Activated T-cell treated with anti-CD3 and anti-CD28 coated beads, Interleukin-2, amount 50 U/mL, for 24 hours (primary cell): ENCODE data around the gene MTUS2.
A peak's percentile ranks its signal among the peaks of the same experiment; 100 is the strongest.

ENCODE experiments used
- DNase-seq: peaks from one replicate; pipeline ENCODE4 v3.0.0-alpha.2; 2020
- H3K27ac Mint-ChIP-seq: 2 replicates; pipeline ENCODE4 v1.8.0; 2020; ENCODE audit warnings: mild to moderate bottlenecking, mixed read lengths
- H3K27me3 Mint-ChIP-seq: 2 replicates; pipeline ENCODE4 v1.8.0; 2020; ENCODE audit warnings: mixed read lengths
- H3K36me3 Mint-ChIP-seq: 2 replicates; pipeline ENCODE4 v1.8.0; 2020; ENCODE audit warnings: low read depth, mixed read lengths
- H3K4me1 Mint-ChIP-seq: 2 replicates; pipeline ENCODE4 v1.8.0; 2020; ENCODE audit warnings: low read depth, mixed read lengths
- H3K4me3 Mint-ChIP-seq: 2 replicates; pipeline ENCODE4 v1.8.0; 2020; ENCODE audit warnings: mild to moderate bottlenecking, moderate library complexity, mixed read lengths
- H3K9me3 Mint-ChIP-seq: 2 replicates; pipeline ENCODE4 v1.8.0; 2020; ENCODE audit warnings: mixed read lengths

Gene MTUS2

GRCh38 chr13:29402166-29402636, 582.1 kb downstream of the MTUS2 start:
- Mint-ChIP-seq H3K27me3 (peaks cover 15% of the 10 kb centered on the region), H3K27ac (no peak overlapping the region), H3K4me3 (no peak overlapping the region), H3K9me3 (no peaks in the 10 kb centered on the region), H3K36me3 (no peaks in the 10 kb centered on the region), H3K4me1 (no peaks in the 10 kb centered on the region)
- no peak for DNase-seq

- DNase-seq, result no peak
- H3K9me3 Mint-ChIP-seq, result no peaks in the 10 kb centered on the region
- peaks cover 11% of the 10 kb centered on the region for H3K27me3 Mint-ChIP-seq
- H3K4me3 Mint-ChIP-seq, result no peak overlapping the region
- H3K36me3 Mint-ChIP-seq, result no peaks in the 10 kb centered on the region
- no peak overlapping the region for H3K27ac Mint-ChIP-seq
- no peaks in the 10 kb centered on the region for H3K4me1 Mint-ChIP-seq
Observed at GRCh38 chr13:29405401-29405800, 585.3 kb downstream of the MTUS2 start.

GRCh38 chr13:29411481-29411880, 591.3 kb downstream of the MTUS2 start:
- Mint-ChIP-seq H3K9me3 (no peaks in the 10 kb centered on the region), H3K36me3 (no peaks in the 10 kb centered on the region), H3K27me3 (peaks cover 12% of the 10 kb centered on the region), H3K4me1 (no peaks in the 10 kb centered on the region), H3K27ac (no peak overlapping the region), H3K4me3 (no peak overlapping the region)
- no peak for DNase-seq

GRCh38 chr13:29418026-29418425, 597.9 kb downstream of the MTUS2 start:
- peaks cover 29% of the 10 kb centered on the region for H3K27me3 Mint-ChIP-seq
- DNase-seq, result no peak
- no peak overlapping the region for H3K27ac Mint-ChIP-seq
- no peaks in the 10 kb centered on the region for H3K36me3 Mint-ChIP-seq
- no peaks in the 10 kb centered on the region for H3K4me1 Mint-ChIP-seq
- H3K9me3 Mint-ChIP-seq, result no peaks in the 10 kb centered on the region
- H3K4me3 Mint-ChIP-seq, result no peak overlapping the region

GRCh38 chr13:29421118-29421517, 601.0 kb downstream of the MTUS2 start:
- H3K27ac Mint-ChIP-seq, result no peak overlapping the region
- no peaks in the 10 kb centered on the region for H3K36me3 Mint-ChIP-seq
- no peaks in the 10 kb centered on the region for H3K9me3 Mint-ChIP-seq
- DNase-seq, result no peak
- no peak overlapping the region for H3K4me3 Mint-ChIP-seq
- peaks cover 38% of the 10 kb centered on the region for H3K27me3 Mint-ChIP-seq
- no peaks in the 10 kb centered on the region for H3K4me1 Mint-ChIP-seq

GRCh38 chr13:29422015-29422414, 601.9 kb downstream of the MTUS2 start:
- Mint-ChIP-seq H3K9me3 (no peaks in the 10 kb centered on the region), H3K36me3 (no peaks in the 10 kb centered on the region), H3K4me3 (no peak overlapping the region), H3K27me3 (peaks cover 47% of the 10 kb centered on the region), H3K27ac (no peak overlapping the region), H3K4me1 (no peaks in the 10 kb centered on the region)
- no peak for DNase-seq

GRCh38 chr13:29423050-29423449, 602.9 kb downstream of the MTUS2 start:
- no peak for DNase-seq
- H3K27ac Mint-ChIP-seq, result no peak overlapping the region
- H3K4me1 Mint-ChIP-seq, result no peaks in the 10 kb centered on the region
- H3K4me3 Mint-ChIP-seq, result no peak overlapping the region
- no peaks in the 10 kb centered on the region for H3K36me3 Mint-ChIP-seq
- peaks cover 57% of the 10 kb centered on the region for H3K27me3 Mint-ChIP-seq
- H3K9me3 Mint-ChIP-seq, result no peaks in the 10 kb centered on the region

GRCh38 chr13:29427937-29428309, 607.8 kb downstream of the MTUS2 start:
- peaks cover 5% of the 10 kb centered on the region for H3K4me1 Mint-ChIP-seq
- no peak overlapping the region for H3K4me3 Mint-ChIP-seq
- peaks cover 70% of the 10 kb centered on the region for H3K27me3 Mint-ChIP-seq
- no peaks in the 10 kb centered on the region for H3K36me3 Mint-ChIP-seq
- no peak for DNase-seq
- H3K27ac Mint-ChIP-seq, result no peak overlapping the region
- no peaks in the 10 kb centered on the region for H3K9me3 Mint-ChIP-seq

GRCh38 chr13:29428310-29429181, 608.4 kb downstream of the MTUS2 start:
- H3K4me1 Mint-ChIP-seq, result peaks cover 5% of the 10 kb centered on the region
- peak overlapping the region; percentile 25 for H3K4me3 Mint-ChIP-seq
- no peaks in the 10 kb centered on the region for H3K9me3 Mint-ChIP-seq
- no peak for DNase-seq
- H3K27me3 Mint-ChIP-seq, result peaks cover 65% of the 10 kb centered on the region
- no peak overlapping the region for H3K27ac Mint-ChIP-seq
- H3K36me3 Mint-ChIP-seq, result no peaks in the 10 kb centered on the region

- Mint-ChIP-seq H3K36me3 (no peaks in the 10 kb centered on the region), H3K27me3 (peaks cover 65% of the 10 kb centered on the region), H3K27ac (no peak overlapping the region), H3K4me3 (no peak overlapping the region), H3K9me3 (no peaks in the 10 kb centered on the region), H3K4me1 (peaks cover 5% of the 10 kb centered on the region)
- DNase-seq, result no peak
Observed at GRCh38 chr13:29429286-29429900, 609.3 kb downstream of the MTUS2 start.

- no peaks in the 10 kb centered on the region for H3K9me3 Mint-ChIP-seq
- no peaks in the 10 kb centered on the region for H3K4me1 Mint-ChIP-seq
- H3K36me3 Mint-ChIP-seq, result no peaks in the 10 kb centered on the region
- H3K4me3 Mint-ChIP-seq, result no peak overlapping the region
- H3K27ac Mint-ChIP-seq, result no peak overlapping the region
- peaks cover 39% of the 10 kb centered on the region for H3K27me3 Mint-ChIP-seq
- DNase-seq, result no peak
Observed at GRCh38 chr13:29434217-29434945, 614.2 kb downstream of the MTUS2 start.

- no peak for DNase-seq
- H3K4me1 Mint-ChIP-seq, result no peaks in the 10 kb centered on the region
- peaks cover 30% of the 10 kb centered on the region for H3K27me3 Mint-ChIP-seq
- H3K27ac Mint-ChIP-seq, result no peak overlapping the region
- H3K36me3 Mint-ChIP-seq, result no peaks in the 10 kb centered on the region
- H3K9me3 Mint-ChIP-seq, result no peaks in the 10 kb centered on the region
- H3K4me3 Mint-ChIP-seq, result no peak overlapping the region
Observed at GRCh38 chr13:29435125-29435911, 615.2 kb downstream of the MTUS2 start.

GRCh38 chr13:29436291-29436690, 616.2 kb downstream of the MTUS2 start:
- no peaks in the 10 kb centered on the region for H3K36me3 Mint-ChIP-seq
- no peaks in the 10 kb centered on the region for H3K4me1 Mint-ChIP-seq
- H3K27me3 Mint-ChIP-seq, result peaks cover 20% of the 10 kb centered on the region
- no peaks in the 10 kb centered on the region for H3K9me3 Mint-ChIP-seq
- DNase-seq, result no peak
- H3K27ac Mint-ChIP-seq, result no peak overlapping the region
- H3K4me3 Mint-ChIP-seq, result no peak overlapping the region

- peaks cover 19% of the 10 kb centered on the region for H3K27me3 Mint-ChIP-seq
- no peaks in the 10 kb centered on the region for H3K9me3 Mint-ChIP-seq
- no peak overlapping the region for H3K27ac Mint-ChIP-seq
- DNase-seq, result no peak
- no peak overlapping the region for H3K4me3 Mint-ChIP-seq
- H3K36me3 Mint-ChIP-seq, result no peaks in the 10 kb centered on the region
- H3K4me1 Mint-ChIP-seq, result no peaks in the 10 kb centered on the region
Observed at GRCh38 chr13:29436721-29437280, 616.7 kb downstream of the MTUS2 start.
